Stimulated activated CD8-positive, alpha-beta memory T cell treated with anti-CD3 and anti-CD28 coated beads, Interleukin-4, amount 100 ng/mL, for 48 hours (primary cell): ENCODE measurements around the gene PRPF31.

Experiments
- DNase-seq: peaks from one replicate; pipeline ENCODE4 v3.0.0-alpha.2; 2020

Gene PRPF31

DNA sequence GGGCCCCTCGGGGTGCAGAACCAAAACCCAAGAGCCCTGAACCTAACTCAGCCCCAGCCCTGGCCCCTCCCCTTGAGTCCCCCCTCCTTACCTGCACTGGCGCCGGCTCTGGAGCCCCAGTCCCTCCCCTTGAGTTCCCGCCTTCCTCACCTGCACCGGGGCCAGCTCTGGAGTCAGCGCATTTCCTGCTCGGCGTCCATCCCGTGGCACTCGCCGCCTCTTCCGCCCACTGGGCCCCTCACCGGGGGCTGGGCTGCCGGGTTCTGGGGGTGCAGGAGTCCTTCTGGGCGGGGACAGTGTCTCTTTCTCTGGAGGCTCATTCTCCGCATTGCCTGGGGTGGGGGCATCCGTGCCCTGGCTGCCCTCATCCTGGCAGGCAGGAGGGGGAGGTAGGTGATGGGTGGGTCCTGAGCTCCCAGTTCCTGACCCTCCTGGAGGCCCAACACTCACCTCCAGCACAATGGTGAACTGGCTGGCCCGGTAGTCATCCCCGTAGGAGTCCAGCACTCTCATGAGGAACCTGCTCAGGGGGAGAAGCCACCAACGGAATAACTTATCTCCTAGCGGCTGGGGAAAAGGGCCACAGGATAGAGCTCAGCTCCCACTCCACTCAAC is 7.6 kb upstream of the PRPF31 start:
- no peak for DNase-seq

DNA sequence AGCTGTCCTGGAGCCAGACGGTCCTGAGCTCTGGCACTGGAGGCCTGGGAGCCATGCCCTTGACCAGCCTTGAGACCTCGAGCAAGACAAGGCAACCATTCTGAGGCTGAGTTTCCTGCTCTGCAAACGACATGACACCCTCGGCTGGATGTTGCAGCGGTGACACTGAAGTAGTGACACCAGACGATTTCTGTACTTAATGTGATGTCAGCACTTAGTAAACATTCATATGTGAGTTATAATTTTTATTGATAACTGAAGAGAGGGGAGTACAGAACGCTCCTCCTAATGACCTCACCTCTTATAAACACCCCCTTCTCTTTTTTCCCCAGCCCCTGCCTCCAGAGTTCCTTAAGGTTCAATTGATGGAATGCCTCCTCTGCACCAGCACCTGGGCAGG is 7.1 kb upstream of the PRPF31 start:
- DNase-seq, result no peak

DNA sequence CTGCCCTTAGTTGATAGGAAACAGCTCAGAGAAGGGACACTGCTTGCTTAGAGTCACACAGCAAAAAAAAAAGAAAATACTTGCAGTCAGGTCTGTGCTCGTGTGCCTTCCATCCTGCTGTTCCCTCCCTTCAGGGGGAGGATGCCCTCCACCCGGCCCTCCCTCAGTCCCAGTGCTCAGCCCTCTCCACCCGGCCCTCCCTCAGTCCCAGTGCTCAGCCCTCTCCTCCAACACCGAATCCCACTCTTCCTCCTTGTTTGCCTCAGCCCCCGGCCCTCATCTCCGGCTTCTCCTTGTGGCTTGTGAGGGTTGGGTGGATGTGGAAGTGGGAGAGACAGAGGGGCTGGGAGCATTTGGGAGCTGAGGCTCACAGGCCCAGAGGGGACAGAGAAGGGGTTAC is 5.9 kb upstream of the PRPF31 start:
- no peak for DNase-seq

DNA sequence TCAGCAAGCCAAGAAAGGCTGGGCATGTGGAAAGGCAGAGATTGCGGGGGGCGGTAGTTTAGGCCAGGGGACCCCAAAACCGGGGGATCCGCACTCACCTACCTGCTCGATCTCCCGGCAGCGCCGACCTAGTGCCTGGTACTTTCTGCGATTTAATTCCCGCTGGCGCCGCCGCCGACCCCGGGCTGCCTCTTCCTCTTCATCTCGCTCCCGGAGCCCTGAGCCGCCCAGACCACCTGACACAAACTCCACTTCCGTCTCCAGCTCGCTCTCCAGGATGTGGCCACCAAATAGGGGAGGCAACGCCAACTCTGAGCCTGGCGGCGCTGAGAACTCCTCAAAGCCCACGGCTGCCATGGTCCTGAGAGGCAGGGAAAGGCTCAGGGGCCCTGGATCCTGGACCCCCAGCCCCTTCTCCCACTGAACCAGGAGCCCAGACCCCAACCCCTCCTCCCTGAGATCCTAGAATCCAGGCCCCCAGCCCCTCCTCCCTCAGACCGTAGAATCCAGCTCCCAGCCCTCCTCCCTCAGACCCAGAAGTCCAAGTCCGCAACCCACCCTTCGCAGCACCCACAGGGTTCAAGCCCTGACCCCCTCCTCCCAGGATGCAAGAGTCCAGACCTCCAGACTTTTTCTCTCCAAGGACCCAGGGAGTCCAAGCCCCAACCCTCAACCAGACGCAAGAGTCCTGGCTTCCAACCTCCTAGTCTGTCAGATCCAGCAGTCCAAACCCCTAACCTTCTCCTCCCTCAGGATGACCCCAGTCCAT is 1.0 kb upstream of the PRPF31 start:
- peak; percentile 67 for DNase-seq

DNA sequence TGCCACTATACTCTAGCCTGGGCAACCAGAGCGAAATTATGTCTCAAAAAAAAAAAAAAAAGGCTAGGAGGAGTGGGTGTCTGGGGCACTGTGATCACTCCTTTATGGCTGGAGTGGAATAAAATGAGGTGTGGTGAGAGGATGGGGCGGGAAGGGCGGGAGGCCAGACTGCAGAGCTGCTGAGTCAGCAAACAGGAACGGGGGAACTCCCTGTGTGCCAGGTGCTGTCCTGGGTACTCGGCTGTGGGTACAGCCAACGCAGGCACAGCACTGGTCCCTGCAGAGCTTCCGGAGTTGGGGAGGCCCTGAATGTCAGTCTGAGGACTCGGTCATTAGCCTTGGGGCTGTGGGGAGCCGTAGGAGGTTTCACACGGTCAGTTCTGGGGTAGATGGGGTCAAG is 5.7 kb downstream of the PRPF31 start:
- DNase-seq, result no peak

DNA sequence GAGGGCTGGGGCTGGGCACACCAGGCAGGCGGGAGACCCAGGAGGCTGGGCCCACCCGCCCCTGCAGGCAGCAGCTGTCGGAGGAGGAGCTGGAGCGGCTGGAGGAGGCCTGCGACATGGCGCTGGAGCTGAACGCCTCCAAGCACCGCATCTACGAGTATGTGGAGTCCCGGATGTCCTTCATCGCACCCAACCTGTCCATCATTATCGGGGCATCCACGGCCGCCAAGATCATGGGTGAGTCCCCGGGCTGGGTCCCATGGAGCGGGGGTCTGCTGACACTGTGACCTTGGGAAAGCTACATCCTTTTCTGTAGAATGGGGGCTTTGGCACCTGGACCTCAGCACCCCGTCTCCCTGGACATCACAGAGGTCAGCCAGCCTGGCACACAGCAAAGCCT is 8.1 kb downstream of the PRPF31 start:
- DNase-seq, result no peak

DNA sequence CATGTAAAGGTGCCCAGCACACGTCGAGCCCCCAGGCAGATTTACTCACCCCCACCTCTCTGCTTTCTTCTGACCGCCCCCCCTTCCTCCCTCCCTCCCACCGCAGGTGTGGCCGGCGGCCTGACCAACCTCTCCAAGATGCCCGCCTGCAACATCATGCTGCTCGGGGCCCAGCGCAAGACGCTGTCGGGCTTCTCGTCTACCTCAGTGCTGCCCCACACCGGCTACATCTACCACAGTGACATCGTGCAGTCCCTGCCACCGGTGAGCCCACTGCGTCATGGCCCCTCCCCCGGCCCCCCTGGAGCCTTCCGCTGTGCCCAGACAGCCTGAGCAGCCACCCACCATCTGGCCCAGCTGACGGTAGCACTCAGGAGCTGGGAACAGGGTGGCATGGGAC is 8.8 kb downstream of the PRPF31 start:
- no peak for DNase-seq

DNA sequence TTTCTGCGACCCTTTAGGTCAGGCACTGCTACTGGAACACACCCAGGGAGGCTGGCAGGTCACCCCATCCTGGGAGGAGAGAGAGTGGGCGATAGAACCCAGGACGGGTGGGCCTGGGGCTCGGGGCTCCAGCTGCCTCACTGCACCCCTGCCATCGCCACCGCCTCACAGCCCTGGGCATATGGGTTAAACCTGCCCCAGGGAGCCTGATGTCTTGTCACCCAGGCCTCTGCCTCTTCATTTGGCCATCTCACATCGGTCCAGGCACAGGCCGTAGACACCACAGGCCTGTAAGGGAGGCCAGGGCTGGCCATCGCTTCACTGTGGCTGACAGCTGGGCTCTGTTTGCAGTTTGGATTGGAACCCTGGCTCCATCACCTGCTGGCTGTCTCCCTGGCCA is 10.2 kb downstream of the PRPF31 start:
- DNase-seq, result no peak

DNA sequence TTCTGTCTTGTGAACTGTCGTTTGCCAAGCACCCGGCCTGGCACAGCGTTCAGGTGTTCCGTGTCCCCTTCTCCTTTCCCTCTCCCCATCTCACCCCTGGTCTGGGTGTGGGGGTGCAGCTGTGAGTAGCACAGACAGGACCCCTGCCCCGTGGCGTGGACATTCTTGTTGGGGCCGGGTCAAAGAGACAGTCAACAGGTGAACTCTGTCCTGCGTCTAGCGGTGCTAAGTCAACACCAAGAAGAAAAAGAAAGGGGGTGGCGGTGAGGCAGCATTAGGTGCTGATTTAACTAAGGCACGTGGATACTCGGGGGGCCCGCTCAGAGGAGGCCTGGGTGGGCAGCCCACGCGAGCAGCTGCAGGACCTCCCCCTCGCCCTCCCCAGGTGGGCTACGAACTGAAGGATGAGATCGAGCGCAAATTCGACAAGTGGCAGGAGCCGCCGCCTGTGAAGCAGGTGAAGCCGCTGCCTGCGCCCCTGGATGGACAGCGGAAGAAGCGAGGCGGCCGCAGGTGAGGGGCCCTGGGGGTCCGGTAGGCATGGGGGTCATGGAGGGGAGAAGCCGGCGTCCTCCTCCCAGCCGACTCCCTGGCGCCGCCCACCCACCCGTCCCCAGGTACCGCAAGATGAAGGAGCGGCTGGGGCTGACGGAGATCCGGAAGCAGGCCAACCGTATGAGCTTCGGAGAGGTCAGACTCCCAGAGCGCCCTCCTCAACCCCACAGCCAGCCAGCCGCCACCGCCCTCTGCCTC is 12.3 kb downstream of the PRPF31 start:
- DNase-seq, result no peak

DNA sequence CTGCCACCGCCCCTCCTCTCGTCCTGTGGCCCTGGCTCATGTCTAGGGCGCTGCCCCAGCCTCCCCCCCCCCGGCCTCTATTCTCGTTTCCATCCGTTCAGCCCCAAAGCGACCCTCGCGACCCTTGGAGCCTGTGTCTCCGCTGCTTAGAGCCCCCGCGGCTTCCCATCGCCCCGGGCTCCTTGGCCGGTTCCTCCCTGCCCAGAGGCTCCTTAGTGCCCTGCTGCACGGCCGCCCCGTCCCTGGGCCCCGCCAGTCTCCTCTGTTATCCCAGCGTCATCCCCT is 12.8 kb downstream of the PRPF31 start:
- no peak for DNase-seq

DNA sequence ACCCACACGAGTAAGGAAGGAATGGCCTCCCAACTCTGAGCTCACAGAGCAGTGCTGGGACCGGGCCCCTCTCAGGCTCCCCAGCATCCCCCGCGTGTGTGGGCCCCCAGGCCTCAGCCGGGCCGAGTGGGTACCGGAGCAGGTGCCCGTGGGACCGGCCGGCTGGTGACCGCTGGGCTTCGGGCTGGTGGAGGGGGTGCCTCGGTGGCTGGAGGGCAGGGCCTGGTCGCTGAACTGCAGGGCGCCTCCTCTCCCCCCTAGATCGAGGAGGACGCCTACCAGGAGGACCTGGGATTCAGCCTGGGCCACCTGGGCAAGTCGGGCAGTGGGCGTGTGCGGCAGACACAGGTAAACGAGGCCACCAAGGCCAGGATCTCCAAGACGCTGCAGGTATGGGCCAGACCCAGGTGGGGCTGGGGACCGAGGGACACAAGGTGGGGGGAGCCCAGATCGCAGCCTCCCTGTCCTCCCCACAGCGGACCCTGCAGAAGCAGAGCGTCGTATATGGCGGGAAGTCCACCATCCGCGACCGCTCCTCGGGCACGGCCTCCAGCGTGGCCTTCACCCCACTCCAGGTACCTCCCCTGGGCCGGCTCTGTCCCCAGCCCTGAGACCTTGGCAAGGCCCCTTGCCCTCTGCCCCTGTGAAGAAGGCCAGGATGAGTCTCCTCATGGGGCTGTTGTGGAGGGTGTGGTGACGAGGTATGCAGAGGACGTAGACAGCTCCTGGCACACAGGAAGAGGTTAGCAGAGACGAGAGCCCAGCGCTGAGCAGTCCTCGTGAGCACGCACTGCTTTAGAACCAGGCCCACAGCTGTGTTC is 13.5 kb downstream of the PRPF31 start:
- DNase-seq, result no peak

DNA sequence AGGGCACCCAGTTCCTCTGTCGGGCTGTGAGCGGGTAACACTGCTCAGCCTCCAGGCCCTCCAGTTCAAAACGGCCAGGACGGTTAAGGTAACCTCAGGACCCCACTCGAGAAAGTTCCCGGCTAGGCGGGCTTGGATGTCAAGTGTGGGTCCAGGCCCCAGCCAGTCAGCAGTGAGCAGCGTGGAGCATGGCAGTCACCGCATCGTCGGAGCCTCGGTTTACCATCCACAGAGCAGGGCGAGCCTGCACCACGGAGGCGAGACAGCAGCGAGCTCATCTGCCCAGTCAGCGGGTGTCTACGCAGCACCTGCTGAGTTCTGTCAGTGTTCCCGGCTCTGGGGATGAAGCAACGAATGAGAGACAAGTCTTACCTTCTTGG is 14.1 kb downstream of the PRPF31 start:
- no peak for DNase-seq

DNA sequence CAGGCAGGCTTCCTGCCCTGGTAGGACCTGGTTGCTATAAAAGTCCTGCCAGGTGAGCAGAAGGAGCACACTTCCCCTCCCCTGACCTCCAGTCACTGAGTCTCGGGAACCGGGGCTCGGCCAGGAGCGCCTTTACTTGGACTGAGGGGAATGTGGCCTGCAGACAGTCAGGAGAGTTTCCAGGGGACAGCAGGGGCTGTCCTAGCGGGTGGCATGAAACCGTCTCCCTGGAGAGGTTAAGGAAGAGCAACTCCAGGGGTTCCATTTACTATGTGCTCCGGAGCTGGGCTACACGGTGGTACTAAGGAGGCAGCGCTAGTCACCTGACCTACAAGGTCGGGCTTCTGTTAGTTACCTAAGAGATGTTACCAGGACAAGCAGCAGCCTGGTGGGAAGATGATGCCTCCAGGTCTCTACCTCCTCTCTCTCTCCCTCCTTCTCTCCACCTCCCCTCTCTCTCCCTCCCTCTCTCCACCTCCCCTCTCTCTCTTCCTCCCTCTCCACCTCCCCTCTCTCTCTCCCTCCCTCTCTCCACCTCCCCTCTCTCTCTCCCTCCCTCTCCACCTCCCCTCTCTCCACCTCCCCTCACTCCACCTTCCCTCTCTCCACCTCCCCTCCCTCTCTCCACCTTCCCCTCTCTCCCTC is 17.9 kb downstream of the PRPF31 start:
- no peak for DNase-seq

DNA sequence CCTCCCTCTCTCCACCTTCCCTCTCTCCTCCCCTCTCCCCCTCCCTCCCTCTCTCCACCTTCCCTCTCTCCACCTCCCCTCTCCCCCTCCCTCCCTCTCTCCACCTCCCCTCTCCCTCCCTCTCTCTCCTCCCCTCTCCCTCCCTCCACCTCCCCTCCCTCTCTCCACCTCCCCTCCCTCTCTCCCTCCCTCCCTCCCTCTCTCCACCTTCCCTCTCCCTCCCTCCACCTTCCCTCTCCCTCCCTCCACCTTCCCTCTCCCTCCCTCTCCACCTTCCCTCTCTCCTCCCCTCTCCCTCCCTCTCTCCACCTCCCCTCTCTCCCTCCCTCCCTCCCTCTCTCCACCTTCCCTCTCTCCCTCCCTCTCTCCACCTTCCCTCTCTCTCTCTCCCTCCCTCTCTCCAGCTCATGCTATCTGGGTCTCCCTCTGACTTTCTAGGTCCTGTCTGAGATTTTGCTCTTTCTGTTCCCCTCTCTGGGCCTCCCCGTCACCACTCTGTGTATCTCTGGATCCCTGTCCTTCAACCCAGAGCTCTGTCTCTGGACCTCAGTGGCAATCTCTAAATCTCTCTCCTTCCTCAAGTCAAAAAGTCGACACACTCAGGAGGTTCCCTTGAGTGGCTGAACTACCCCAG is 18.5 kb downstream of the PRPF31 start:
- no peak for DNase-seq

DNA sequence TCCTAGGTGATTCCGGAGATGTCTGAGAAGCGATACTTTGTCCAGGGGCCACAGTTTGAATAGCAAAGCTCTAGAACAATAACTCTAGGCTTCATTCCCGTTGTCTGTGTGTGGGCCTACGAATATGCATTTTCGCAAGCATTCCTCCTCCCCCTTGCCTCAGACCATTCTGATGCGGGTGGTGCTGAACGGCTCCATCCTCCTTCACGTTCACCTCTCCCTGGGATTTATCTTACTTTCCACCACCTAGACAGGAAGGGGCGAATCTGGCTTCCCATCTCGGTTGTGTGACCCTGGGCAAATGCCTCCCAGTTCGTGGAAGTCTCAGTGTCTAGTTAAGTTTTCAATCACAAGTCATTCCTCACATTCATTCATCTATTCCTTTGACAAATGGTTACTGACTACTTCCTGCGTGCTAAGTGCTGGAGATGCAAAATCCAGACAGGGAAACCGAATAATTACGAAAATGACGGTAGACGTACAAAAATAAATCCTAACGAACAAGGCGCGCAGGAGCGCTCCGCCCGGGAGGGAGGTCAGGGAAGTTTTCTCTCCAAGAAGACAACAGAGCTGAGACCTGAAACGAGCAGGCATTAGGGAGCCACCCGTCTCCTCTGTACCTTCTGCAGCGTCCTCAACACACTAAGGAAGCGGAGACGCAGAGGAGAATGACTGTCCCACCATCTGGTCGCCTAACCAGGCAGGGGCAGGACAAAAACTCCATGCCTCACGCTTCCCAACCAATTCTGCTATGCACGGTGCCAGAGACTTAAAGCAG is 20.7 kb downstream of the PRPF31 start:
- DNase-seq, result no peak

DNA sequence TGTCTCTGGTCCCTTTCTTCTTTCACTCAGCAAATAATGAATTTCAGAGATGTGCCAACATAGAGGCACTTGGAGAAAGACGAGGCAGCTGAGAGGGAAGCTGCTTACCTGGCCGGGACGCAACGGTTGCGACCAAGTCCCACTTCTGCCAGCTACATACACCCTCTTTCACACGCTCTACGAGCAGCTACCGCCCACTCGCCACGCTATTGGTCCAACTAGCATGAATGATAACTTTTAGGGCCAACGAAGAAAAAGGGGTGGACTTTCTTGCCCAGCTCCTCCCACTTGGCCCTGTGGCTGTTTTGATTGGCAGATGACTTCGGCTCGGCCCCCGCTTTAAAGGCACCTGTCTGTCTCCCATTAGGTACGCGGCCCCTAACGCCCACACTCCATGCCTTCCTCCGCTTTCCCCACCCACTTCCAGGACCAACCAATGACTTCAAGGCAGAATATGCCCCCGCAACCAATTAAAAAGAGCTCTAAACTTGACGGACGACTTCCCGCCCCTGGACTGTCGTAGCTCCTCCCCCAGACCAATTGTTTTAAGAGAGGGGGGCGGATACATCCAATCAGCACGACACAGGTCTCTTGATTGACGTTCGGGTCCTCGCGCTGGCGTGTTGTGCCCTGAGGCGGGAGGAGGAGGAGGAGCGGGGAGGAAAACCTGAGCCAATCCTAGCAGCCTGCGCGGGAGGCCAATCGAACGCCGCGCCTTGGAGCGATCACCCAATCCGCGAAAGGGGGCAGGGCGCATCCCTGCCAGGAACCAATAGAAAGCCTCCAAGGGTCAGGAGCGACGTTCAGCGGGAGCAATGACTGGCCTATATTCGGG is 21.5 kb downstream of the PRPF31 start:
- peak; percentile 98 for DNase-seq

DNA sequence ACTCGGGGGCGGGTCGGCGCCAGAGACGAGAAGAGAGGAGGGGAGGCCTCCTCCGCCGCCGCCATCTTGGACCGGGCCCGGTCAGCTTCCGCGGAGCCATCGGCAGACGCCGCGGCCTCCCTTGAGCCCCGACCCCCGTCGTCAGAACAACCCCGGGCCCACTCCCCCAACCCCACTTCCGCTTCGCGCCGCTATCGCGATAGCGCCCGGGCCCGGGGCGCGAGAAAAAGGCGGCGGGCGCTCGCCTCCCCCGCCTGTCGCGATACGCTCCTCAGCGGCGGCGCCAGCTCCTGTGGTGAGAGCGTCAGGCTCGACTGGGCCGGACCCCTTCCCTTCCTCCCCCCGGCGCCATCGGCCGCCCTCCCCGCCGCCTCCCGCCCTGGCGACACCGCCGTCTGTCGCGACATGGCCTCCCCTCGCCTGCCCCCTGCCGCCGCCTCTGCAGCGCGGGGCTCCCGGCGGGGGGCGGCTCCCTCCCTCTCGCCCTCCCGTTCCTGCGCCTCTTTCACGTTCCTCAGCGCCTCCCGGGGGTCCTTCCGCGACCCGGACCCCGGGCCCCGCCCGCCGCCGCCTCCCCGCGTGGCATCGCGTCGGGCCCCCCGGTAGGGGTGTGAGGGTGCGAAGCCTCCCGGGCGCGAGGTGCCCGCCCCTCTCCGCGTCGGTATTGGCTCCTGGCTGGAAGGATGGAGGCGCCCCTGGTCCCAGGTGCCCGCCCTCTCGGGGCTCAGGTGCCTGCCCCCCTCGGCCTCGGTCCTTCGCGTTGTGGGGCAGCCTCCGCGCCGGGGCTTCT is 22.3 kb downstream of the PRPF31 start, which contains the start of gene CNOT3:
TSS of gene CNOT3 (plus strand) at position 64 of the 790 bp plus-strand sequence. CDS start 5,217 bp downstream, outside the sequence.
- peak; percentile 43 for DNase-seq

DNA sequence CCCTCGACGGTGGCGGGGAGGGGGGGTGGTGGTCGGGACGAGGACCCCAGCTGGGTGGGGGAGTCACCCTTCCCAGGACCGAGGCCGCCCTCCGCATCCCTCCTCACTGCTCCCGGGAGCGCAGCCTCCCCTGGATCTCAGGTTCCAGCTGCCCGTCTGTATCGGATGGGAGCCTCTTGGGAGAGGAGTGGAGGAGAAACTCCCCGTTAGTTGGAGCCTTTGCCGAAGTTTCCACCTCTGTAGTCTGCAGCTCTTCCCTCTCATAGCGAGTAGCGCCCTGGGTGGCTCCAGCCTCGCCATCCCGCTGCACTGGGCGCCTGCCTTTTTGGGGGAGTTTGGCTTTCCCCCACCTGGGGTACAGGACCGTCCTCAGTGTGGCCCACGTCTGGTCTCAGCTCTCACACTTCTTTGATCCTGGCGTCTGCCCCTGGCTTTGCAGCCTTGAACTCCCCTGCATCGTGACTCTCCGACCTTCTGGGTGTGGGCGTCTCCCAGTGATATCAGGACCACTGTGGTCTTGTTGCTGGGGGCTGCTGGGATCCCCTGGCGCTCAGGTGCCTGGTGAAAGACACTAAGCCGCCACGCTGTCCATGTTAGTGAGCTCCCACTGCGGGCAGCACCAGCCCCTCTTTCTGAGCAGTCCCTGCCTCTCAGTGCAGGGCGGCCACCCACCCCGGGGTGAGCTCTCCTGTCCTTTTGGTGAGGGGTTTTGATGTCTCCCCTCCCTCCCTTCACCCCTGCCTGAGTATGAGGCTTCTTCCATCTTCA is 23.1 kb downstream of the PRPF31 start:
- DNase-seq, result peak; percentile 71

DNA sequence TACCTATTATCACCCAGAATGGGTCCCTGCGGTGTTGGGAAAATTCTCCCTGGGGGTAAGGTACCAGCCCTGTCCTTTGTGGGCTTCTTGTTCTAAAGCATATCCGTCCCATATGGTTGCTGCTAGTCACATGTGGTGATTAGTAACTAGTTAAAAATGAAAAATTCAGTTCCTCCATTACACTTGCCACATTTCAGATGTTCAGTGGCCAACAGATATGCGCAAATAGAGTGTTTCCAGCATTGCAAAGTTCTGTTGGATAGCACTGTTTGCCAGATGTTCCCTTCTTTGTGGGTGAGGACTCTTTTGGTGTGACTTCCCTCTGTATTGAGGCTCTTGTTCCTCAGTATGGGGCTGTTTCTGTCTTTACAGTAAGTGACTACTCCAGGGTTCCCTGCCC is 25.8 kb downstream of the PRPF31 start:
- no peak for DNase-seq
